ENCODE results near the gene ACAP2.
A peak's percentile ranks its signal among the peaks of the same experiment; 100 is the strongest.
"Not testable (repeated sequence)": the region's sequence is repeated elsewhere in the genome, so short reads cannot be mapped to it uniquely, and the experiment has no call there.

ACAP2 gene

DNA sequence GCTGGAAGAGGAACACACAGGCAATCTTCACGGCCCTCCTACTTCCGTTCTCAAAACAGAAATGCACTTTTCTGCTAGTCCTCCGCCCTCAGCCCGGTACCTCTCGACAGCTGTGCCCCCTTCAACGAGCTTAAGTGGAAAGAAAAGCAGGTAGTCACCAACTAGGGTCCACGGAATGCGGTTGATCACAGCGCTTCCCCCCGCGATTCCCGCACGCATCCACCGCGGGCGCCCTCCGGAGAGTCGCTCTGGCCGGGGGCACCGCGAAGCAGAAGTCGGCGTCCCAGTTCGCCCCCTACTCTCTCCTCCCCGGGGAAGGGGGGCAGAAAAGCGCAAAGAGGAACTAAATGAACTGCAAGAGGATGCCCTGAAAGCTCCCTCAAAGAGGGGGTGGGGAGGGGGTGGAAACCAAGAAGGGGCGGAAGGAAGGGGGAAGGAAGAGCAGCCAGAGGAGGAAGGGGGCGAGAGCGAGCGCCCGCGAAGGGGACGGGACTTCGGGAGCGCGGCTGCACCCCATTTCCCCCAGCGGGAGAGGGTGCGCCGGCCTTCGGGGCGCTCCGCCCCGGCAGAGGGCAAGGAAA is 738 bp downstream of the ACAP2 start:
- DNase-seq, result peak; percentile 56

DNA sequence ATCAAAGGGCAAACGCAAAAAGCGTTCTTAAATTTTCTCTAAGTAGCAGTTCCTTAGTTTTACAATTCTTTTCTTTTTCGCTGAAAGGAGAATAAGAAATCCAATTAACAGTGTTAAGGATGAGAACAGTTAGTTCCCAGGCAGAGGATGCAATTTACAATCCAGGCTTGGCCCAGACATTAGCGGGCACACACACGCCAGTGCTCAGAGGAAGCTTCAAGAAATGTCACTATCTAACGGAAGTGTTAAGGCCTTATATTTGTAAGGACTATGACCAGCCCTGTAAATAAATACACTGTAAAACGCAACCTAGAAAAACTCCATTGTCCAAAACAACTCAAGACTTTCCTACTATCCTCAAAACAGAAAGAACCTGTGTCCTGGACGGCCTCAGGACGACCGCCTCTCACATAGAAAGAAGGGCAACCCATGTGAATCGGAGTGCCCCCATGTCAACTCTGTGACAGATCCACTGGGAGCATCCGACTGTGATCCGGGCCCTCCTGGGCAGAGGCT is 1.3 kb downstream of the ACAP2 start:
- DNase-seq, result peak; percentile 12

DNA sequence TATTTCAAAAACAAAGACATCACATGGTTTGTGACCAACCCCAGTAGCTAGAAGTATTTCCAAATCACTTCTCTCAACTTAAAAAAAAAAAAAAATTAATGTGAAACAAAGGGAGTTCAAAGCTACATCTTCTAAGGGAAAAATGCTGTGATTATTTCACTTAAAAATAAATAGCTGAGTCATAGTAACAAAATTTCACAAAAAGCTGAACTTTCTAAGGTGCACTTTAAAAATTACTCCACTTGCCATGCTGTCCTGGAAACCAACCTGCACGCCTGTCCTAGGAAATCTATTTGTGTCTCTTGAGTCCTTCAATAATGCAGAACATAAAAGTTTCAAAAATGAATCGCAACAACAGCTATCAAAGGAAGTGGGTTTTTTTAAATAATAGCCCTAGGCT is 1.8 kb downstream of the ACAP2 start:
- no peak for DNase-seq

DNA sequence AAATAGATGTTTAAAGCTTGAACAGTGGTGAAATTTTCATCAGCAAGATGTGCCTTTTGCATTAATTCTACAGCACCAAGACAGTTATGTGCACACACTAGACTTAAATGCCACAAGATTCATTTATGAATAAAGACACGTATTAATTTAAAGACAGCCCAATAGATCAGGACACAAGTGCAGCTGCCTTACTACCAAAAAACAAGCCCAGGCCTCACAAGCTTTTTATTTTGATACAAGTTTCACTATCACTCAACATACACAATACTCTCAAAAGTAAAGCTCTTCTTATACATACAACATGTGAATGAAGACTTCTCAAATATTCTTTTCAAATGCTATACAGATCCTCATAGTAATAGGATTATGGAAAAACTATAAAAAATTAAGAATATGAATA is 2.4 kb downstream of the ACAP2 start:
- DNase-seq, result no peak

DNA sequence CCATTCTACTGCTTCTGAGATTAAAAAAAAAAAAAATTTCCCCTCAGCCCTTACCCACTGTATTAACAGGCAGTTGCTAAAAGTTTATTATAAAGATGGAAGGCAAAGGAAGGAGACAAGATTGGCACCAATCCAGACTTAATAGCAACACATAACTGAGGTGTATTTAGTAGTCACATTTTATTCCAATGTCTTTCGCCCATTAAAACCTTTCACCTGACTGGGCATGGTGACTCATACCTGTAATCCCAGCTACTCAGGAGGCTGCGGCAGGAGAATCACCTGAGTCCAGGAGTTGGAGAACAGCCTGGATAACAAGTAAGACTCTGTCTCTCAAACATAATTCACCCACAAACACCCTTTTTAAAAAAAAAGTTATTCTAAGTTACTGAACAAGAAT is 4.4 kb downstream of the ACAP2 start:
- no peak for DNase-seq

DNA sequence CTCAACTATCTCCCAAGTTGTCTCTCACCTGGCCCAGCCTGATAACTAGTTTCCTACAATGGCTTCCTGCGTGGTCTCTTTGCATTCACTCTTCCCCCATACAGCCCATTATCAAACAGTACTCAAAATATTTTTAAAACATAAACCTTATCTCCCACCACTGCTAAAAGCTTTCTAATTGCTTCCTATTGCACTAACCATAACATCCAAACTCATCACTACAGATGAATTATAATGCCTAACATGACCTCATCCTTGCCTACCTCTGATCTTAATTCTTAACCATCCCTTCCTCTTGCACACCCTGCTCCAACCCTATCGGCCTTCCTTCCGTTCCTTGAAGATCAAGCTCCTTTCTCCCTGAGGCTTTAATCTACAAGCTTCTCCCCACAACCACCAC is 17.0 kb downstream of the ACAP2 start:
- DNase-seq, result no peak

DNA sequence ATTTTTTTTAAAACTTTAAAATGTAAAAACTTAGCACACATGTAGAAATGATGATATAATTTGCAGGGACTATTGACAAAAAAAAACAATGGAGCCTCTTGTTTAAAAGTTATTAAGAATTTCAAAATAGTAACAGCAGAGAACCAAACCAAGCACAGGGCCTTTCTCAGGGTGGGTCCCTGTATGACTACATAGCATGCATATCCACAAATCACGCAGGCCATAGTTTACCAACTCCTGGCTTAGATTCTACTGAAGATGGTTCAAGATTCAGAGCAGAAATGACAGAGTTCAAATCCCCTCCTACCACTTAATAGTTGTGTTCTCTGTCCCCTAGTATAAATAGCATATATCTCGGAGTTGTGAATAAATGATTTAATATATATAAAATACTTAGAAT is 19.0 kb downstream of the ACAP2 start:
- DNase-seq, result no peak

DNA sequence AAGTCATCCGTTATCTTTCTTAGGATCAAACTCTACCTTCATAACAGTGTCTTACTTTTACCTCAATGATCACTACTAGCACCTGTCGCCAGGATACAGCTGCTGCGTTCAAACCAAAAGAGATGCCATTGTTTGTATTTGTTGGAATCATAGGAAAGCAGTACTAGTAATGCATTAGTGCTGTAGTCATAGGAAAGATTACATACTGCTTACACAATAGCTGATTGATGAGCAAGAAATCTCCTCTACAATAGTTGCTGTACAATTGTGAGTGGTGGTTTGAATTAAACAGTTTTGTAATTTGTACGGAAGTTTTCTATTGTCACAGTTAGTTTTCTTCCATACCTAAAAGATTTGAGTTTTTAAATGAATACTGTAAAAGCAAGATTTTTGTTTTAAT is 21.4 kb downstream of the ACAP2 start:
- DNase-seq, result no peak

DNA sequence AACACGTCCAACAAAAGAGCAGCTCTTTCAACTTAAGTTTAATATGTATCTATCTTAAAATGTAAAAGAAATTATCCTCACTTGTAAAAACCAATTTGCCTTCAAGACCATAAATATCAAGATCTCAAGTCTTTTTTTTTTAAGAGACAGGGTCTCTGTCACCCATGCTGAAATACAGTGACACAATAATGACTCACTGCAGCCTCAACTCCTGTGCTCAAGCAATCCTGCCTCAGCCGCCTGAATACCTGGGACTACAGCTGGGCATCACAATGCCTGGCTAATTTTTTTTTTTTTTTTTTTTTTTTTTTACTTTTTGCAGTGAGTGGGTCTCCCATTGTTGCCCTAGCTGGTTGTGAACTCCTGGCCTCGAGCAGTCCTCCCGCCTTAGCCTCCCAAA is 26.0 kb downstream of the ACAP2 start:
- DNase-seq, result no peak

DNA sequence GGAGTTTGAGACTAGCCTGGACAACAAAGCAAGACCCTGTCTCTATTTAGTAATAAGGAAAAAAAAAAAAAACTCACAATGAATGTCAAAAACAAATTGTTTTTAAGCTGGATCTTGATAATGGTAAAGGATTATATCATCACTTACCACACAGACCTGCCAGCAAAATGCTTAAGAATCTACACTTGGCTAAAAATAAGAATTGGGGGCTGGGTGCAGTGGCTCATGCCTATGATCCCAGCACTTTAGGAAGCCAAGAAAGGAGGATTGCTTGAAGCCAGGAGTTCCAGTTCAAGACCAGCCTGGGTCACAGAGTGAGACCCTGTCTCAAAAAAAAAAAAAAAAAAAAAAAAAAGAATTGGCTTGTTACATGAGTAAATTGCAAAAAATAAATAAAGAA is 31.0 kb downstream of the ACAP2 start:
- no peak for DNase-seq

DNA sequence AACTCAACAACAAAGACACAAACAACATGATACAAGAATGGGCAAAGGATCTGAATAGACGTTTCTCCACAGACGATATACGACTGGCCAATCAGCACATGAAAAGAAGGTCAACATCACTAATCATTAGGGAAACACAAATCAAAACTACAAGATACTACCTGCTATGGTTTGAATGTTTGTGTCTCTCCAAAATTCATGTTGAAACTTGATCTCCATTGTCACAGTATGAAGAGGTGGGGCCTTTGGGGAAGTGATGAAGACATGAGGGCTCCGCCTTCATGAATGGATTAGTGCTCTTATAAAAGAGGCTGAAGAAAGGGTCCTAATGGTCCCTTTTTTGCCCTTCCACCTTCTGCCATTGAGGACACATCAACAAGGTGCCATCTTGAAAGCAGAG is 32.3 kb downstream of the ACAP2 start:
- DNase-seq, result no peak

DNA sequence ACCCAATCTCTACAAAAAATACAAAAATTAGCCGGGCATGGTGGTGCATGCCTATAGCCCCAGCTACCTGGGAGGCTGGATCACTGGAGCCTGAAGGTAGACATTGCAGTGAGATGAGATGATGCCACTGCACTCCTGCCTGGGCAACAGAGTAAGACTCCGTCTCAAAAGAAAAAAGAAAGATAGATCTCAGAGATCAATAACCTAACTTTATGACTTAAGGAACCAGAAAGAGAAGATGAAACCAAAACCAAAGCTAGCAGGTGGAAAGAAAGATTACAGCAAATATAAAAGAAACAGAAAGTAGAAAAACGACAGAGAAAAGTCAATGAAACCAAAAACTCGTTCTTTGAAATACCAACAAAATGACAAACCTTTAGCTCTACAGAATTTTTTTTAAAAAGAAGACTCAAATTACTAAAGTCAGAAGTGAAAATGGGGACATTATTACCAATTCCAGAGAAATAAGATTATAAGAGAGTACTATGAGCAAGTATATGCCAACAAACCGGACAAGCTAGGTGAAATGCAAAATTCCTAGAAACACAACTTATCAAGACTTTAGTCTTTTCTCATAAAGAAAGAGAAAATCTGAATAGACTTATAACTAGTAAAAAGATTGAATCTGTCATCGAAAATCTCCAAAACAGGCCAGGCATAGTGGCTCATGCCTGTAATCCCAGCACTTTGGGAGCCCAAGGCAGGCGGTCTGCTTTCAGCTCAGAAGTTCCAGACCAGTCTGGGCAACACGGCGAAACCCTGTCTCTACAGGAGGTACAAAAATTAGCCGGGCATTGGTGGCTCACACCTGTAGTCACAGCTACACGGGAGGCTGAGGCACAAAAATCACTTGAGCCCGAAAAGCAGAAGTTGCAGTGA is 35.0 kb downstream of the ACAP2 start:
- DNase-seq, result no peak

DNA sequence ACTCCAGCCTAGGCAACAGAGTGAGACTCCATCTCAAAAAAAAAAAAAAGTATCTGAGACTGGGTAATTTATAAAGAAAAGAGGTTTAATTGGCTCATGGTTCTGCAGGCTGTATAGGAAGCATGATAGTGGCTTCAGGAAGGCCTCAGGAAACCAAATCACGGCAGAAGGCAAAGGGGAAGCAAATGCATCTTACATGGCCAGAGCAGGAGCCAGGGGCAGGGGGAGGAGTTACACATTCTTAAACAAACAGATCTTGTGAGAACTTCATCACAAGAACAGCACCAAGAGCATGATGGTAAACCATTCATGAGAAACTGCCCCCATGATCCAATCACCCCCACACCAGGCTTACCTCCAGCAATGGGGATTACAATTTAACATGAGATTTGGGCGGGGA is 37.2 kb downstream of the ACAP2 start:
- no peak for DNase-seq

DNA sequence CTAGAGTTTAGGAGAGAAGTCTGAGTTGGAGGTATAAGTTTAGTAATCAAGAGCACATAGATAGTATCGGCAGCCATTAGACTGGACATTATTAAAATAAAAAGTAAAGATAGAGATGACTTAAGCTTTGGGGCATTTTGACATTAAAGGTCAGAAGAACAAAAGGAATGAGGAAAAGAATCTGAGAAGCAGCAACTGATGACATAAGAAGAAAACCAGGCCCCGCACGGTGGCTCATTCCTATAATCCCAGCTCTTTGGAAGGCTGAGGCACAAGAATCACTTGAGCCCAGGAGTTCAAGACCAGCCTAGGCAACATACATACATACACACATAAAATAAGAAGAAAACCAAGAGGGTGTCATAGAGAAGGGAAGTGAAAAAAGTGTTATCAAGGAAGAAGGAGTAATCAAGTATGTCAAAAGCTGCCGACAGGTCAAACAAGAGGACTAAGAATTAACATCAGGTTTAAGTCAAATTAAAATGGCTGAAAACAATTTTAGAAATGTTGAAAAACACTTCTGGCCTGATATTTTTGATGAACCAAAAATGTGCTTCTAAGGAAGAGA is 38.9 kb downstream of the ACAP2 start:
- DNase-seq, result no peak

DNA sequence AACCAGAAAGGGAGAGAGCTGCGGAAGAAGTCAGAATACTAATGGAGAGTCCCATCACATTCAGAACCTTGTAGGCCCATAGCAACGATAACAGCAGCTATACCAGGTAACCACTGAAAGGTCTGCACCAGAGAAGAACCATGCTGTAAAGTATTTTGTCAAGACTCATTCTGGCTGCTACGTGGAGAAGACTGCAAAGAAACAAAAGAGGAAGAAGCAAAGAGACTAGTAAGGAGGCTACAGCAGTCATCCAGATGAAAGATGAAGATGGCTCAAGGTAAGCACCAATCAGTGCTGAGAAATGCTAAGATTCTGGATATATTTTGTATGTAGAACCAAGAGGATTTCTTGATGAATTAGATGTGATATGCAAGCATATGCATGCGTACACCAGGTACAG is 39.6 kb downstream of the ACAP2 start:
- no peak for DNase-seq

DNA sequence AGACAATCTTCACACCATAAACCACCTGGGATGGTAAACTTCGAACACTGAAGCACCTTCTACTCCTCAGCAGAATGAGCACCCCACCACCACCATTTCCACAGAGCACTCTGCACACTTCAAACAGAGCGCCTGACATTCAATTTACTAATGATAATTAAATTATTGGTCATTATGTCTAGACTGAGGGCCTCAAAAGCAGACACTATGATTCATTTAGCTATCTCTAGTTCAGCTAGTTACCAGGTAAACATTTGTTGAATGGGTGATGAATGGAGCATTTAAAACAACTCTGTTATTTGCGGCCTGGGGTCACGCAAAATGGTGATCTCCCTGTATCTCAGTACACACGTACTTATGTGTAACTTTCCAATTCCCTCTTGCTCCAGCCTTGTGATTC is 40.9 kb downstream of the ACAP2 start:
- no peak for DNase-seq

DNA sequence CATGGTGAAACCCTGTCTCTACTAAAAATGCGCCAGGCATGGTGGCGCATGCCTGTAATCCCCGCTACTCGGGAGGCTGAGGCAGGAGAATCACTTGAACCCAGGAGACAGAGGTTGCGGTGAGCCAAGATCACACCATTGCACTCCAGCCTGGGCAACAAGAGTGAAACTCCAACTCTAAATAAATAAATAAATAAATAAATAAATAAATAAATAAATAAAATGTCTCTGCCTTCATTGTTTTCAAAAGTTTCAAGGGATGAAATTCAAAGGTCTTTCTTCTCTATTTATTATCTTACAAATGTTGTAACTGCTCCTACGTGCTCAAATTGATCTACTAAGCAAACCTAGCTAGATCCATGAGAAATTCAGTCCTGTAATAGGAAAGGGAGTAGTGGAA is 44.4 kb downstream of the ACAP2 start:
- DNase-seq, result not testable (repeated sequence)

DNA sequence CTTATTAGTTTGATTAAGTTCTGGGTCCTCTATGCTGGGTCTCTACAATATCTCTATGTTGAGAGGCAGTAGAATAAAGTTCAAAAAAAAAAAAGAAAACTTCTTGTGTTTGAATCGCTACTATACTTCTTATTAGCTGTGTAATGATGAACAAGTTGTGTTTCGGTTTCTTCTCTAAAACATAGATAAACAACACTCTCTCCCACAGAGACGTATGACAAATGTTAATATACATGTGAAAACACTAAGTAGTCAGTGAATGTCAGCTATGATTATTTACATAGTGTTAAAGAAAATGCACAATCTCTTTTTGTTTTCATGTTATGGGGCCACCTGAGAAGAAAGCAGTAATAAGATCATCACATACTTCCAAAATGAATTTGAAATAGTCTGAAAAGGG is 45.3 kb downstream of the ACAP2 start:
- DNase-seq, result no peak

DNA sequence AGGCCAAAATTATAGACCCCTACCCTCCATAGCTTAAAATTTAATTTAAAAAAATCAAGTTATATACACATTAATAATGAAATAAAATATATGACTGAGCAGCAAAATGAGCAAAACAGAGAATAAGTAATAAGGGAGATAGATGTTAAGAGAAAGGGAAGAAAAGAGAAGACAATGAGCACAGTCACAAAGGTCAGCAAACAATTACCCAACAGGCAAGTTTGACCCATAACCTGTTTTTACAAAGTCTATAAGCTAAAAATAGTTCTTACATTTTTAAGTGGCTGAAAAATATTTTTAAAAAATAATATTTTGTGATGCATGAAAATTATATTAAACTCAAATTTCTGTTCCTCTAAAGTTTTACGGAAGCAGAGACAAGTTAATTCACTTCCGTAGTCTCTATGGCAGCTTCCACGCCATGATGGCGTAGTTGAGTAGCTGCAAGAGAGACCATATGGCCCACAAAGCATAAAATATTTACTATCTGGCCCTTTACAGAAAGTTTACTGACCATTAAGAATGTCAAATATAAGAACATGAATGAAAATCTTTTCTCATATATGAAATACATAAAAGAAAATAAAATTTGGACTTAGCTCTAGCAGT is 47.5 kb downstream of the ACAP2 start:
- DNase-seq, result no peak

DNA sequence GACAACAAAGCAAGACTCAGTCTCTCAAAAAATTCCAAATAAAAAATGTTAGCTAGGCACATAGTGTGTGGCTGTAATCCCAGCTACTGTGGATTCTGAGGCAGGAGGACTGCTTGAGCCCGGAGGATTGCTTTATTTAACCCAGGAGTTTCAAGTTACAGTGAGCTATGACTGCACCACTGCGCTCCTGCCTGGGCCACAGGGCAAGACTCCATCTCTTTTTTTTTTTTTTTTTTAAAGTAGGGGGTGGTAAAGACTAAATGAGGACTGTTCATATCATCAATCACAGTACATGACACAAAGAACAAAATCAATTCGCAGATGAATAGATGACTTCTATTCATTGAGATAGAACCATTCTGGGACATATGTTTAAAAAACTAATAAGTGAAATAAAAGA is 48.1 kb downstream of the ACAP2 start:
- no peak for DNase-seq

DNA sequence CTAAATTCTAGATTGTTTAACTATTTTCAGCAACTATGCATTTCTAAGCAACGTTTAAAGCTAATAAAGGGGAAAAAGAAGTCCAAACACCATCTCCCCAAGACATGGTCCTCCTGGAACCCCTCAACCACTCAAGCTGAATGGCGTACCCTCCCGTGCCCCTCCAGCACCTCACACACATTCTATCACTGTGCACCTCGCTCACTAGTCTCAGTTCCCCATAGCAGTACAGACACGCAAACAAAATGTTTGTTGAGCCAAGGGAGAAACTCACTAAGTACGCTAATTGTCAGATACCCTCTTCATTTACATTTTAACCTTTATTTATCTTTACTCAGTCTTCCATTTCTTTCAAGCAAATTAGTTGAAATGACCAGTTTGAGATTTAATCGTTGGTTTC is 48.8 kb downstream of the ACAP2 start:
- DNase-seq, result no peak

DNA sequence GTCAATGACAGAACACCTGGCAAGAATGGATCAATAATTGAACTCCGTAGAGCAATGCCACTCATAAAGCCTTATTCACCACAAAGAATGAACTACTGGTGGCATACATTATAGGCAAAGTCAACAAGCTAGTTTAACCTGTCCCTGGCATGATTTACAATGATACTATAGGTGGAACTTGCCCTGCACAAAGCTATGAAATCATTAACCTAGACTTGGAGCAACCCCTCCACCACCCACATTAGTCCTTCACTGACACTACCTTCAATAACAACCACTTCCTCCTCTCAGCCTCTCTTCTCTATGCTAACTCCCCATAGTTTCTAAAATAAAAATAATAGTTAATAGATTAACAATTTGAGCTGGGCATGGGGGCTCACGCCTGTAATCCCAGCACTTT is 54.4 kb downstream of the ACAP2 start:
- no peak for DNase-seq

DNA sequence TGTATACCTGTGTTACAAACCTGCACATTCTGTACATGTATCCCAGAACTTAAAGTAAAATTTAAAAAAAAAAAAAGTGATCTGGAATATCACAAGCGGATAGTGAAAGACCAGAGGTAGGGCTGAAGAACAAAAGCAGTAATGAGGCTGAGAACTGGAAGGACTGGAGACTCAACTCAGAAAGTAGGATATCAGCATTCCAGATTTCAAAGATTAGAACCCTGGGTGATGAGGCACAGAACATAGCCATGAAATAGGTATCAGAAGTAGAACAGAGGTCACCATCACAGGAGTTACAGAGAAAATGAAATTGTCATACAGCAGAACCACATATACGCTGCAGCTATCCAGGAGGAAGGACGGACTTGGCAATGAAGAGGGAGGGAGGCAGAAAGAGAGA is 56.1 kb downstream of the ACAP2 start:
- no peak for DNase-seq

DNA sequence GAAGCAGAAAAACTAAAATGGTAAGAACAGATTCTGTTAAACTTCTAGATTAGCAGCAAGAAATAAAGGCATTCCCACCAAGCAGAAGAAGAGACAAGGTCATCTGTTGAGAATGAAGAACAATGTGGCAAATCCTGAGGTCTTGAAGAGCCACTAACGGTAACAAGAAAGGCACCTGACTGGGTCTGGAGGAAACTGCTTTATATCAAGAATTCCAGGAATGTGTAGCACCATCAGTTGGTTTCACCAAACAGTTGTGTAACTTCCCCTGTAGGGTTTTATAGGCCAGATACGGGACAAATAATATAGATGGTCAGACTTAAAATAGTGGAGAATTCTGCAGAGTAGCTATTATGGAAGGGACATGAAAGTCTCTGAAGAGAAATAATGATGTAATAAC is 57.3 kb downstream of the ACAP2 start:
- no peak for DNase-seq
